Activated CD4-positive, alpha-beta memory T cell treated with anti-CD3 and anti-CD28 coated beads for 36 hours (primary cell): ENCODE measurements around the gene COQ5. TPM values are rescaled to one million over a fixed set of nuclear protein-coding genes. Genes with fewer than 3 reads are reported as not detected.
"Not testable (repeated sequence)": the region's sequence is repeated elsewhere in the genome, so short reads cannot be mapped to it uniquely, and the experiment has no call there.

Source experiments
- CTCF ChIA-PET: fragments of 350-600 bp; sonication (Branson Sonifier 250); formaldehyde crosslinking; loops from one replicate; lab custom pipeline; 2021; ENCODE audit warnings: antibody characterized with exemption, inconsistent platforms; lab: Charles Lee
- POLR2A ChIA-PET: fragments of 350-600 bp; sonication (Branson Sonifier 250); formaldehyde crosslinking; loops from one replicate; lab custom pipeline; 2021; ENCODE audit warnings: antibody characterized with exemption; lab: Charles Lee
- DNase-seq: peaks from one replicate; pipeline ENCODE4 v3.0.0-alpha.2; 2020
- H3K27ac Mint-ChIP-seq: one replicate; pipeline ENCODE4 v1.8.0; 2021; ENCODE audit warnings: mixed read lengths
- H3K27me3 Mint-ChIP-seq: one replicate; pipeline ENCODE4 v1.8.0; 2021; ENCODE audit warnings: mixed read lengths
- H3K36me3 Mint-ChIP-seq: one replicate; pipeline ENCODE4 v1.8.0; 2021; ENCODE audit warnings: mixed read lengths
- H3K4me1 Mint-ChIP-seq: one replicate; pipeline ENCODE4 v1.8.0; 2021; ENCODE audit warnings: low read depth, mixed read lengths
- H3K4me3 Mint-ChIP-seq: one replicate; pipeline ENCODE4 v1.8.0; 2021; ENCODE audit warnings: mild to moderate bottlenecking, mixed read lengths
- H3K9me3 Mint-ChIP-seq: one replicate; pipeline ENCODE4 v1.8.0; 2021; ENCODE audit warnings: mixed read lengths
- intact Hi-C: fragments of 100-400 bp; cut with micrococcal nuclease; formaldehyde crosslinking; loops from one replicate; pipeline ENCODE4 v1.15.1; 2023
- total RNA-seq, 2 experiments: library from RNA; stranded (reverse); gene quantifications; one replicate each; pipeline ENCODE4 v1.2.3, GENCODE V29; 2021

COQ5 gene
- total RNA-seq, 2 experiments from 2014 or later: 30.1 to 31.6 TPM

DNA sequence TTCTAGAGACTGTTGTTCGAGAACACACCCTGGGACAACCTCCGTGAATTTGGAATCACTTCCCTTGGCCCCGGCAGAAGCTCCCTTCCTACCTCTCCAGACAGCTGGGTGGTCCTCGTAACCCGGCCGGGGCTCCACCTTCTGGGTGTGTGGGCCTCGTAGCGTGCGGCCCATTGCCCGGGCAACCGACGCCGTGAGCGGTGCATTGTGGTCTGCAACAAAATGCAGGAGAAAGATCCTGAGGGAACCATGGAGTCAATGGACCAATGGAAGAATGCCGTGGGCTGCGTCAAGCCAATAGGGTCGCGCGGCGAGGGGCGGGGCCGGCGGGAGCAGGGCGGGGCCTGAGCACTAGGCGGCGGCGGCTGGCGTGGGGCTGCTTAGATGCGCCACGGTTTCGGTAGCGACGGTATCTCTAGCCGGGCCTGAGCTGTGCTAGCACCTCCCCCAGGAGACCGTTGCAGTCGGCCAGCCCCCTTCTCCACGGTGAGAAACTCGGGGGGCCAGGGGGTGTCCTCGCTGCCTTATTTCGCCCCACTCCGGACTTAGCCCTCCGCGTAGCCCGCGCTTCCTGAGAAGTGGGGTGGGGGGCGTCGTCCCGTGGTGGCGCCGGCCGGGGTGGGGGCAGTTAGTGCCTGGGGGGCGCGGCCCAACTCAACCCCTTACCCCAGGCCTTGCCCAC is 33.1 kb downstream of the COQ5 start, which contains the start of gene DYNLL1:
TSS of gene DYNLL1 (plus strand) at position 383 of the 682 bp plus-strand sequence. CDS start 309 bp downstream, outside the sequence.
- POLR2A ChIA-PET: interaction anchor here (0.5 to 2.3 kb wide), 8 partner anchors 20 to 215 kb away, joined by 3 to 13 read pairs (median 3); partner anchors contain the start of genes RNU4-2, SIRT4, SRSF9 and UNC119B
- H3K4me1 Mint-ChIP-seq: peaks cover 23% of the 10 kb centered on the region

DNA sequence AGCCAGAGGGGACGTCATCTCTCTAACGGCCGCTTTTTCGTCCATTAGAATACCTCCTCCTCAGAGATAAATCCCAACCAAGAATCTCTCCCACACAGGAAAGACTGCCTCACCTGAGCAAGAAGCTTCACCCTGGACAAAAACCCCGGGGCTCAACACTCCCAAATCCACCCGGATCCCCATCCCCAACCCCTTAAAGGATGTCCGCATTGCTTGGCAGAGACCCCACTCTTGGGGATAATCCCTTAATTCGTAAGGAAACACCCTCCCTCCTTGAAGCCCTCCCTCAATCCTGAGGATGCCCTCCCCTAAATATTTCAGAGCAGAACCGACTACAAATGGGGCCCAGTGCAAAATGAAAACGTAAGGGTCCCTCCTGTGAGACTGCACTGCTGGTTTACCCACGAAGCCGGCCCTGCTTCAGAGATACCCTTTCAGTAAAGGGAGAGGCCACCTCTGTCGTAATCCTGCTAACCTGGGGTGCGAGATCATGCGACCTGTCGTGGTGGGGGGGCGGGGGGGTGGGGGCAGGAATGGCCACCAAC is 33.7 kb downstream of the COQ5 start:
- no peak for DNase-seq
- Mint-ChIP-seq H3K4me3 (peak overlapping the region; percentile 86), H3K36me3 (peaks cover 20% of the 10 kb centered on the region), H3K27ac (peak overlapping the region; percentile 65), H3K9me3 (no peaks in the 10 kb centered on the region), H3K4me1 (peaks cover 23% of the 10 kb centered on the region), H3K27me3 (no peaks in the 10 kb centered on the region)
- intact Hi-C loops: loop anchor here (2.0 kb wide), 1 partner anchor 48 kb away; the partner anchor contains the start of genes GATC and TRIAP1
- ChIA-PET POLR2A (interaction anchor here (0.8 to 2.3 kb wide), 5 partner anchors 20 to 215 kb away, joined by 3 to 13 read pairs (median 3); partner anchors contain the start of genes SRSF9 and UNC119B), CTCF (interaction anchor here (0.5 to 1.4 kb wide), 5 partner anchors 19 to 138 kb away, joined by 3 read pairs; partner anchors contain the start of gene POP5)

More for the DNA sequence above, 33.1 kb downstream of the COQ5 start, which contains the start of gene DYNLL1:
- intact Hi-C loops: loop anchor here (1.0 to 2.0 kb wide), 5 partner anchors 27 to 244 kb away; partner anchors contain the start of genes COX6A1, GATC, RNF10 and SRSF9
- Mint-ChIP-seq H3K9me3 (no peaks in the 10 kb centered on the region), H3K4me3 (peak within 1 kb of the TSS; percentile 86), H3K27me3 (no peaks in the 10 kb centered on the region), H3K36me3 (peaks cover 21% of the 10 kb centered on the region), H3K27ac (peak within 1 kb of the TSS; percentile 80)
- CTCF ChIA-PET: interaction anchor here (0.5 to 1.6 kb wide), 9 partner anchors 20 to 83 kb away, joined by 3 to 11 read pairs (median 4); partner anchors contain the start of gene SRSF9
- peak; percentile 98 for DNase-seq

DNA sequence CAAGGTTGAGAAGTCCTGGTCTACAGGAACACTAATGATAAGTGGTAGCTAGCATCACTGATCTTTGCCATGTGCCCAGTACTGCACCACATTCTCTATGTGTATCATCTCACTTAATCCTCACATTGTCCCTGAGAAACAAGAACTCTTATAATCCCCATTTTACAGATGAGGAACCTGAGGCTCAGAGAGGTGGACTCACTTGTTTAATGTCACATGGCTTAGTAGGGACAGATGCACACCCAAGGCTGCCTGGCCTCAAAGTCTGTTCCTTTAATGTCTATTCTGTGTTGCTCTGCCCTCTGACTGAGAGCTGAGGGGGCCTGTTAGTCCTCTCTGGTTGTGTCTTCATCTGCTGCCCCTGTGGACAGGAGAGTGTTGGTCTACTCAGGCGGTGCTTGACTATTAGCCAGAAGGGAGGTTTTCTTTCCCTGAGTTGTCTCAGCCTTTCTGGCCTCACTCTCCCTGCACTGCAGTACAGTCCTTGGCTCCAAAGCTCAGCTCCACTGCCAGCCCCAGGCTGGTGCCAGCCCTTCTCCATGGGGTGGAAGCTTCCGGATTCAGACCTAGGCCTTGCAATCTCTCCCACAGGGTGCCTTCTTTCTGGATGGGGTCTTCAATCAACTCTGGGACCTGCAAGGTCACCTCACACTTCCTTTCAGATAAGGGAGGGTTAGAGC is 38.0 kb downstream of the COQ5 start:
- no peak for DNase-seq
- ChIA-PET CTCF (interaction anchor here (1.4 to 1.7 kb wide), 2 partner anchors 24 to 27 kb away, joined by 3 to 5 read pairs; no protein-coding TSS in a partner anchor), POLR2A (no interaction called here)
- Mint-ChIP-seq H3K36me3 (no peaks in the 10 kb centered on the region), H3K27ac (no peak overlapping the region), H3K27me3 (no peaks in the 10 kb centered on the region), H3K9me3 (no peaks in the 10 kb centered on the region), H3K4me3 (no peak overlapping the region), H3K4me1 (peaks cover 8% of the 10 kb centered on the region)
- intact Hi-C loops: no loop called here

DNA sequence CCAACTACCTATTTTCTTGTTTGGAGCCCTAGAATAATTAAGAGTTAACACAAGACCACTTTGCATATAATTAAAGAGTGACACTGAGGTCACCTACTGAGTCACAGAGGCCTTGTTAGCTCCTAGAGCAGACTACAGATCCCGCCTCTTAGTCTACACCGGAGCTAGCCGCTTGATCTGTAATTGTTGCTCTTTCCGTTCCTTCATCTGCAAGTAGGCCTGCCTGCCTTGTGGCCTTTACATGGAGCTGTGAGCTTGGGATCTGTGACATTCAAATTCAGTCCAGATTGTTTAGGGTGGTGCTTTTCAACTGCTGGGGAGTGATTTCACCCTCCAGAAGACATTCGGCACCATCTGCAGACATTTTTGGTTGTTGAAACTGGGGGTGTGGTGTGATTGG is 38.6 kb downstream of the COQ5 start:
- no peak for DNase-seq
- Mint-ChIP-seq H3K4me1 (peaks cover 6% of the 10 kb centered on the region), H3K9me3 (no peaks in the 10 kb centered on the region), H3K27ac (no peak overlapping the region), H3K27me3 (no peaks in the 10 kb centered on the region), H3K36me3 (no peaks in the 10 kb centered on the region), H3K4me3 (no peak overlapping the region)
- intact Hi-C loops: no loop called here
- CTCF ChIA-PET: interaction anchor here (1.4 to 1.7 kb wide), 2 partner anchors 24 to 27 kb away, joined by 3 to 5 read pairs; no protein-coding TSS in a partner anchor
- POLR2A ChIA-PET: no interaction called here

DNA sequence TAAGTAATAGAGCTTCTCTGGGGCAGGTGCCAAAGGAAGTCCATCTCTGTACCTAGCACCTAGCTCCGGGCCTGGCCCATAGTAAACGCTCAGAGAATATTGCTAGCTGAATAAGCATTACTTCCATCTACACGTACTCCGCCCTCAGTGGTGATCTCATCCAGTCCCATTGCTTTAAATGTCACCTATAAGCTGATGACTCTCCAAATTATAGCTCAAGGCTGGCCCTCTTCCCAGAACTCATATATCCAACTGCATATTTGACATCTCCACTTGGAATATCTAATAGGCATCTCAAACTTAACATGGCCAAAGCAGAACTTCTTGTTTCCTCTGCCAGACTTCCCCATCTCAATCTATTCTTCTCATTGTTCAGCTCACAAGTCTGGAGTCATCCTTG is 39.9 kb downstream of the COQ5 start:
- DNase-seq: no peak
- ChIA-PET POLR2A (no interaction called here), CTCF (interaction anchor here (0.9 to 1.0 kb wide), 2 partner anchors 23 to 35 kb away, joined by 3 read pairs; no protein-coding TSS in a partner anchor)
- Mint-ChIP-seq H3K4me3 (no peak overlapping the region), H3K9me3 (no peaks in the 10 kb centered on the region), H3K27ac (no peak overlapping the region), H3K27me3 (no peaks in the 10 kb centered on the region), H3K36me3 (no peaks in the 10 kb centered on the region), H3K4me1 (no peaks in the 10 kb centered on the region)
- intact Hi-C loops: no loop called here

DNA sequence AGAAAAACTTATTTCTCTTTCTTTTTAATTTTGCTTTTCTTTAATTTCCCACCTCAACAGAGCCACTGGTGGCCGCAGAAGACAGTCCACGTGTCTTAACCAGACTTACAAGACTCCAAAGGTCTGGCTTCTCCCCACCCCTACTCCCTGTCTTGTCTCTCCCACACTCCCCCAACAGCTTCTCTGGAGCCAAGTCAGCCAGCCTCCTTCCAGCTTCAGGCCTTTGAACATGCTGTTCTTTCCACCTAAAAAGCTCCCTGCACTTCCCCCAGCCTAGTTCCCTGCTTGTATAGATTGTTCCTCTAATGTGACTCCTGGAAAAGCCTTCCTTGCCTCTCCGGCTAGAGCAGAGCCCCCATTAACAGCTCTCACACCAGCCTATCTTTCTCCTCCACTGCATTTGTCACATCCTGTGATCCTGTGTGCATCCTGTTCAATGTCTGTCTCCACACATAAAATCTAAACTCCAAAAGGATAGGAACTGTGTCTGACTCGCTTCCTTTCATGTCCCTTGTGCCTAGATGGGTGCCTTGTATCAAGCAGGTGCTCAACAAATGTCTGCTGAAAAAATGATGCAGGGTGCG is 40.8 kb downstream of the COQ5 start:
- CTCF ChIA-PET: interaction anchor here (0.9 kb wide), 1 partner anchor 34 kb away, joined by 3 read pairs; no protein-coding TSS in a partner anchor

DNA sequence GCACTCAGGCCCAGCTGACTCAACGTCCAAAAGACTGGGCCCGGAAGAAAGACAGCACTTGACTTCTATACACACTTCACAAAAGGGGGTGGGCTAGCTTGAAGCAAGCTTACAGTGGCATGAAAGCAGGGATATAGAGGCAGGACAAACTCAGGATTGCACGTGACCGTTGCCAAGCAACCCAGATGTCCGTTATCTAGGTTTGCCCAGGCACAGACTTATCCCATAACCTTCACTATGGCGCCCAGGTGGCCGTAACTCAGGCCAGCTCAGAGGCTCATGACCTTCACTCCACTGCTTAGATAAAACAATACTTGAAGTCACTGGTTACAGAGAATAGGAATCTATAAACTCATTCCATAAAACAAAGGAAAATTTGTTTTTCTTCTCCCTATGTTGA is 41.4 kb downstream of the COQ5 start:
- H3K27ac Mint-ChIP-seq, POLR2A ChIA-PET, H3K4me1 Mint-ChIP-seq, H3K4me3 Mint-ChIP-seq, H3K27me3 Mint-ChIP-seq, intact Hi-C loops, DNase-seq, H3K36me3 Mint-ChIP-seq, H3K9me3 Mint-ChIP-seq, CTCF ChIA-PET: not testable (repeated sequence)

More for the DNA sequence above, 40.8 kb downstream of the COQ5 start:
- Mint-ChIP-seq H3K27ac (no peak overlapping the region), H3K4me3 (no peak overlapping the region), H3K4me1 (no peaks in the 10 kb centered on the region), H3K36me3 (no peaks in the 10 kb centered on the region), H3K27me3 (no peaks in the 10 kb centered on the region), H3K9me3 (no peaks in the 10 kb centered on the region)
- no peak for DNase-seq
- intact Hi-C loops: no loop called here
- POLR2A ChIA-PET: no interaction called here

DNA sequence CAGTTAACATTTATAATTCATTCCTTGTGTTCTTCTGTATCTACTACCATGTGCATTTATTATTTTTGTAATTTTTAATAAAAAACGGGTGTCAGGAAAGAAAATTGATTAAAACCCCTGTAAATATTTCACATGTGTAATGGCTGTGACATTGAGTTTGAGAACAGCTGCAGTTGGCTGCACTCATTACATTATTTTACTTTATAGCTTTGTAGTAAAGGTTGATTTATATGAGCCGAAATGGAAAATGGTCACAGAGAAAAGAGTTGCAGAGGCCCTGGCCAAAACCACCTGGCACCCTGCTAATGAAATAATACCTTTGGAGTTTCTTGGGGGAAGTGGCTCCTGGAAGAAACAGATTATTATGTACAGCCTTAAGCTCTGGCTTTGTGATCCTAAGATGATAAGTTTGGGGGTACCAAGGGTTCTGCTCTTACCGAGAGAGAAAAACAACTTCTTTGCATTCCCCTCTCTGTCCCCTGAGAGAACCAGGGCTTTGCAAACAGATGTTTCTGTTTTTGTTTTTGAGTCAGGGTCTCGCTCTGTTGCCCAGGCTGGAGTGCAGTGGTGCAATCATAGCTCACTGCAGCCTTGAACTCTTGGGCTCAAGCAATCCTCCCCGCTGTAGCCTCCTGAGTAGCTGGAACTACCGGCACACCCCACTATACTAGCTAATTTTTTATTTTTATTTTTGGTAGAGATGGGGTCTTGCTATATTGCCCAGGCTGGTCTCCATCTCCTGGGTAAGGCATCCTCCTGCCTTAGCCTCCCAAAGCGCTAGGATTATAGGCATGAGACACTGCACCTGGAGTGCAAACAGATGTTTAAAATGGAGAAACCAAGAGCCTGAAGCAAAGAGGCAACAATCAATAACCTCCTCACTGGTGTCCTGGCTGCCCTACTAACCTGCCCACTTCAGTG is 42.7 kb downstream of the COQ5 start:
- H3K4me1 Mint-ChIP-seq: peaks cover 2% of the 10 kb centered on the region
- no peak for DNase-seq
- no peak overlapping the region for H3K4me3 Mint-ChIP-seq
- intact Hi-C loops: no loop called here
- POLR2A ChIA-PET: interaction anchor here (0.6 kb wide), 1 partner anchor 193 kb away, joined by 4 read pairs; the partner anchor contains the start of gene RNU4-1
- H3K9me3 Mint-ChIP-seq: no peaks in the 10 kb centered on the region
- no peak overlapping the region for H3K27ac Mint-ChIP-seq
- CTCF ChIA-PET: interaction anchor here (0.7 kb wide), 1 partner anchor 129 kb away, joined by 3 read pairs; no protein-coding TSS in a partner anchor
- no peaks in the 10 kb centered on the region for H3K27me3 Mint-ChIP-seq
- H3K36me3 Mint-ChIP-seq: no peaks in the 10 kb centered on the region

DNA sequence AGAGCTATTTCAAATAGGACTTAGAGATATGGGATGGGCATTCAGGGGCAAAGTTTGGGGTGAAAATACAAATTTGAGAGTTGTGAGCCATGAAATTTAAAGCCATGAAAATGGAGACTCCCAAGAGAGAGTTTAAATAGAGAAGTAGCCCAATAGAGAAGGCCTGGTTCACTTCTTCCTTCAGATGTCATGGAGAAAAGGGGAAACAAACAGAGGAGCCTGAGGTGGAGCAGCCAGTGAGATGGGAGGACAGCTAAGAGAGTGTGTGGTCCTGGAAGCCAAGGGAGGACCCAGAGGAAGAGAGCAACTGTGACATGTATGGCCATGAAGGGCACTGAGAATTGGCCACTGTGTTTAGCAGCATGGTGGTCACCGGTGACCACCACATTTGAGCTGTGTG is 45.3 kb downstream of the COQ5 start:
- H3K36me3 Mint-ChIP-seq: no peaks in the 10 kb centered on the region

DNA sequence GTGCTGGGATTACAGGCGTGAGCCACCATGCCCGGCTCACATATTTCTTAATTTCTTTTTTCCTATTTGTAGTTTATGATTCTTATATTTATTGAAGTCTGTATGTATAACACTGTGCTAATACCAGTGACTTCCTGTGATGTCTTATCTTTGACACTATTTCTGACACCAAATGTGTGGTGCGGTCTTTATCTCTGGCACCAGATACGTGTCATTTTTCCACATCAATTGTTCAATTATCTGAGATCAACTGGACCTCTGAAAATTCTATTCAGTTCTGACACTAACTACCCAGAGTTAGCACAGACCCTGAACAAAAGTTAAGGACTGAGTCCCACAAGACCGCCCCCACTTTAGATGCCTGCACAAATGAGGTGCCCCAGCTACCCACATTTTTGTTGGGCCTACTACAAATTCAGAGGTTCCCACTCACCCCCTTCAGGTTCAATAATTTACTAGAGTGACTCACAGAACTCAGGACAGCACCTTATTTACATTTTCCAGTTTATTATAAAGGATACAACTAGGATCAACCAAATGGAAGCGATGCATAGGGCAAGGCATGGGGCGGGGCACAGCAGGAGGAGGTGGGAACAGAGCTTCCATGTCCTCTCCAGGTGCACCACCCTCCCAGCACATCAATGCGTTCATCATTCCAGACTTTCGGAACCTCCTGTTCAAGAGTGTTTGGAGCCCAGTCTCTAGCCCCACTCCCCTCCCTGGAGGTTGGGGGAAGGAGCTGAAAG is 47.8 kb downstream of the COQ5 start:
- Mint-ChIP-seq H3K4me1 (peaks cover 5% of the 10 kb centered on the region), H3K27ac (peak overlapping the region; percentile 28), H3K9me3 (no peaks in the 10 kb centered on the region), H3K36me3 (no peaks in the 10 kb centered on the region), H3K27me3 (no peaks in the 10 kb centered on the region), H3K4me3 (no peak overlapping the region)
- CTCF ChIA-PET: no interaction called here
- DNase-seq: no peak
- intact Hi-C loops: no loop called here
- POLR2A ChIA-PET: no interaction called here

More for the DNA sequence above, 45.3 kb downstream of the COQ5 start:
- Mint-ChIP-seq H3K4me1 (peaks cover 5% of the 10 kb centered on the region), H3K9me3 (no peaks in the 10 kb centered on the region), H3K27me3 (no peaks in the 10 kb centered on the region), H3K27ac (no peak overlapping the region), H3K4me3 (no peak overlapping the region)
- POLR2A ChIA-PET: interaction anchor here (0.6 kb wide), 1 partner anchor 53 kb away, joined by 3 read pairs; no protein-coding TSS in a partner anchor
- intact Hi-C loops: no loop called here
- DNase-seq: no peak
- CTCF ChIA-PET: interaction anchor here (1.3 kb wide), 1 partner anchor 14 kb away, joined by 4 read pairs; the partner anchor contains the start of gene SRSF9
